Hematopoietic multipotent progenitor cell treated with erythropoietin and hydrocortisone succinate and interleukin-3 and kit ligand, for 6 days (in vitro differentiated cells): Measurements from ENCODE around the gene CRELD1.
"Not testable (repeated sequence)": the region's sequence is repeated elsewhere in the genome, so short reads cannot be mapped to it uniquely, and the experiment has no call there.

Experiments used
- DNase-seq: peaks from one replicate; pipeline ENCODE4 v3.0.0-alpha.2; 2015

The CRELD1 gene, protein sequence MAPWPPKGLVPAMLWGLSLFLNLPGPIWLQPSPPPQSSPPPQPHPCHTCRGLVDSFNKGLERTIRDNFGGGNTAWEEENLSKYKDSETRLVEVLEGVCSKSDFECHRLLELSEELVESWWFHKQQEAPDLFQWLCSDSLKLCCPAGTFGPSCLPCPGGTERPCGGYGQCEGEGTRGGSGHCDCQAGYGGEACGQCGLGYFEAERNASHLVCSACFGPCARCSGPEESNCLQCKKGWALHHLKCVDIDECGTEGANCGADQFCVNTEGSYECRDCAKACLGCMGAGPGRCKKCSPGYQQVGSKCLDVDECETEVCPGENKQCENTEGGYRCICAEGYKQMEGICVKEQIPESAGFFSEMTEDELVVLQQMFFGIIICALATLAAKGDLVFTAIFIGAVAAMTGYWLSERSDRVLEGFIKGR

DNA sequence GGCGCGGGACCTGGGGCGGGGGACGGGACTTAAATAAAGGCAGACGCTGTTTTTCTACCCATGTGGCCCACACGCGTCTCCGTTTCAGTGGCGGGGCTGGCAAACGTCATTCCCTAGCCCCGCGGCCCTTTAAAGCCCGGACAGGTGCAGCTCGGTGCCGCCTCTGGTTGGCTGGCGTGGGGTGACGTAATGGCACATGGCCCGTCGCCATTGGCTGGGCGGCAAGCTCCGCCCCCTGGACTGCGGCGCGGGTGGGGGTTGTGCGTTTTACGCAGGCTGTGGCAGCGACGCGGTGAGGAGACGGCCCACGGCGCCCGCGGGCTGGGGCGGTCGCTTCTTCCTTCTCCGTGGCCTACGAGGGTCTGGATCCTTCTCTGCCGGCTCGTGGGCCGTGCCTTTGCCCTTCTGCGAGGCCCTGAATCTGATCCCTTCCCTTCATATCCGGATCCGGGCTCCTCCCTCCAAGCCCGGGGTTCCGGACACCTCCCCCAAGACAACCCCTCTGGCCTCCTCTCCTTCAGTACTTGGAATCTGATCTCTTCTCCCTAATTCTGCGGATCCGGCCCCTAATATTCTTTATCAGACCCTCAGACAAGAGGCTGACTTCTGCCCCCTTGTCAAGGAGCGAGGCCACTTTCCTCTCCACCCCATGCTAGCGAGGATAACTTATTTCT, at the start of gene CRELD1:
TSS of gene CRELD1 (plus strand) at position 274 of the 674 bp plus-strand sequence. CDS start 605 bp downstream, outside the sequence.
- peak; percentile 98 for DNase-seq

- DNase-seq, result peak; percentile 68
Observed at GRCh38 chr3:9884555-9885165, 49.0 kb upstream of the CRELD1 start.

DNA sequence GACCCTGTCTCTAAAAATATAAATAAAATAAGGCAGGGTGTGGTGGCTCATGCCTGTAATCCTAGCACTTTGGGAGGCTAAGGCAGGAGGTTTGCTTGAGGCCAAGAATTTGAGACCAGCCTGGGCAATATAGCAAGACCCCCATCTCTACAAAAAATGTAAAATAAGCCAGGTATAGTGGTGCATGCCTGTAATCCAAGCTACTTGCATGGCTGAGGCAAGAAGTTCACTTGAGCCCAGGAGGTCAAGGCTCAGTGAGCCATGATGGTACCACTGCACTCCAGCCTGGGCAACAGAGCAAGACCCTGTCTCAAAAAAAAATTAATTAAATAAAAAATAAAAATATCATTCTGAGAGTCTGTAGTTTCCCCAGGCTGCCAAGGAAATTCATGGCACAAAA, 47.3 kb upstream of the CRELD1 start:
- DNase-seq, result no peak

- DNase-seq, result no peak
Observed at GRCh38 chr3:9887480-9887879, 46.2 kb upstream of the CRELD1 start.

- DNase-seq, result no peak
Observed at GRCh38 chr3:9888540-9888939, 45.1 kb upstream of the CRELD1 start.

DNA sequence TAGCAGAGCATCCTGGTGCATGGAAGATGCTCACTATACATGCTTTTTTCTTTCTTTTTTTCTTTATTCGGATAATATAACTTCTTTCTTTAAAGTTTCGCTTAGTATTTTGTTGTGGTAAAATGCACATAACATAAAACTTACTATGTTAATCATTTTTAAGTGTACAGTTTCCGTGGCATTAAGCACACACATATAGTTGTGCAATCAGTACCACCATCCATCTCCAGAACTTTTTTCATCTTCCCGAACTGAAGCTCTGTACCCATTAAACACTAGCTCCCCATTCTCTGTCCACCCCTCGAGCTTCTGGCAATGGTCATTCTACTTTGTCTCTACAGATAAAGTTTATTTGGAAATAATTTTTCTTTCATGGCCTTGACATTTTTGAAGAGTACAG, 44.2 kb upstream of the CRELD1 start:
- DNase-seq, result no peak

DNA sequence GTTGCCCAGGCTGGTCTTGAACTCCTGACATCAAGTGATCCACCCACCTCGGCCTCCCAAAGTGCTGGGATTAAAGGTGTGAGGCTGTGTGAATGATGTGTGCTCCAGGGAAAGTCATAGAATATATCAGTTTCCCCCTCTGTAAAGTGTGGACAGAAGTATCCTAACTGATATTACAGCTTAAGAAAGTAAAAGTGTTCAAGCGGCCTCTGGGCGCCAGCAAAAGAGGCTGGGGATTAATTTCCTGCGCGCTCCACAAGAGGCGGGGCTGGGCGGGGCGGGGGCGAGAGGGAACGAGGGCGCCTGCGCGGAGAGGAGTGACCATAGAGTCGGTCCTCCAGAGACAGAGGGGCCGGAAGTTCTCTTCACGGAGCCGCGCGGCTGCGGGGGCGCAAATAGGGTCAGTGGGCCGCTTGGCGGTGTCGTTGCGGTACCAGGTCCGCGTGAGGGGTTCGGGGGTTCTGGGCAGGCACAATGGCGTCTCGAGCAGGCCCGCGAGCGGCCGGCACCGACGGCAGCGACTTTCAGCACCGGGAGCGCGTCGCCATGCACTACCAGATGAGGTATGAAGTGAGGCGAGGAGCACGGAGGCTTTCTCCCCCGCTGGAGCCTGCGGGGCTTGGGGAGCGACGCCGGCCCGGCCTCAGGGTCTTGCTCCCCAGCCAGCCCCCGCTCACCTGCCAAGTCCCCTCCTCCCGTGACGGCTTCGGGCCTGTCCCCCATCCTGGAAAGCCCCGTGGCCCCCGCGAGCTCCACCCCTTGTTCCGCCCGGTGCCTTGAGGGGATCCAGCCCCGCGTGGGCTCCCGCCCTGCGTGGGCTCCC, 43.2 kb upstream of the CRELD1 start, which contains the start of gene JAGN1:
TSS of gene JAGN1 (plus strand) at position 362 of the 823 bp plus-strand sequence. CDS start at position 475, 113 bp downstream.
- peak; percentile 96 for DNase-seq

GRCh38 chr3:9891072-9891622, 42.5 kb upstream of the CRELD1 start:
- no peak for DNase-seq

- DNase-seq, result no peak
Observed at GRCh38 chr3:9893739-9894138, 39.9 kb upstream of the CRELD1 start.

- not testable (repeated sequence) for DNase-seq
Observed at GRCh38 chr3:9895715-9896114, 37.9 kb upstream of the CRELD1 start.

DNA sequence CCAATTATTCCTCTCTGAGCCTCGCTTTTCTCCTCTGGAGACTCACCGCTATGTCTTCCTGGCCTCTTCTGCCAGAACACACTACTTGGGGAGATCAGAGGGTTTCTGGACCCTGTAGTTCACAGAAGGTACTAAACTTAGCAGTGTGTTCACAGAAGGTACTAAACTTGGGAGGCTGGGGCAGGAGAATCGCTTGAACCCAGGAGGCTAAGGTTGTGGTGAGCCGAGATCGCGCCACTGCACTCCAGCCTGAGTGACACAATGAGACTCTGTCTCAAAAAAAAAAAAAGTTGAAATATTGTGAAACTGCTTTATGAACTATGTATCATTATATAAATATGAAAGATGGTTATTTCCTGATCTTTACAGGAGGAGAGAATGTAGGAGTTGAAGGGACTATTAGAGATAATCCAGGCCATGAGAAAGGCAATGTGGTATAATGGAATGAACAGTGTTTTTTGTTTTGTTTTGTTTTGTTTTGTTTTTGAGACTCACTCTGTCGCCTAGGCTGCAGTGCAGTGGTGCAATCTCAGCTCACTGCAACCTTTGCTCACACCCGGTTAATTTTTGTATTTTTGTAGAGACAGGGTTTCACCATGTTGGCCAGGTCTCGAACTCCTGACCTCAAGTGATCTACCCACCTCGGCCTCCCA, 36.8 kb upstream of the CRELD1 start:
- DNase-seq, result not testable (repeated sequence)

- DNase-seq, result peak; percentile 62
Observed at GRCh38 chr3:9897408-9898372, 35.9 kb upstream of the CRELD1 start.

GRCh38 chr3:9898467-9899241, 35.0 kb upstream of the CRELD1 start:
- DNase-seq, result peak; percentile 24

GRCh38 chr3:9899289-9899791, 34.3 kb upstream of the CRELD1 start:
- DNase-seq, result no peak

DNA sequence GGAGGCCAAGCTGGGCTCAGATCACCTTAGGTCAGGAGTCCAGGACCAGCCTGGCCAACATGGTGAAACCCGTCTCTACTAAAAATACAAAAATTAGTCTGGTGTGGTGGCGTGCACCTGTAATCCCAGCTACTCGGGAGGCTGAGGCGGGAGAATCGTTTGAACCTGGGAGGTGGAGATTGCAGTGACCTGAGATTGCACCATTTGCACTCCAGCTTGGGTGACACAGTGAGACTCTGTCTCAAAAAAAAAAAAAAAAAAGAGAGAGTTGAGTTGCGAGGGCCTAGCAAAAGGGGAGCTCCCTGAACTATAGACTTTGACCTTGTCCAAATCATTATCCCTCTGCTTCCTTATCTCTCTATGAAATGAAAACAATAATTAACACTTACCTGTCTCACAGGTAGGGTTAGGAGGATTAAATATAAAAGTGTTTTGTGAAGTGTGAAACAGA, 32.6 kb upstream of the CRELD1 start:
- not testable (repeated sequence) for DNase-seq

DNA sequence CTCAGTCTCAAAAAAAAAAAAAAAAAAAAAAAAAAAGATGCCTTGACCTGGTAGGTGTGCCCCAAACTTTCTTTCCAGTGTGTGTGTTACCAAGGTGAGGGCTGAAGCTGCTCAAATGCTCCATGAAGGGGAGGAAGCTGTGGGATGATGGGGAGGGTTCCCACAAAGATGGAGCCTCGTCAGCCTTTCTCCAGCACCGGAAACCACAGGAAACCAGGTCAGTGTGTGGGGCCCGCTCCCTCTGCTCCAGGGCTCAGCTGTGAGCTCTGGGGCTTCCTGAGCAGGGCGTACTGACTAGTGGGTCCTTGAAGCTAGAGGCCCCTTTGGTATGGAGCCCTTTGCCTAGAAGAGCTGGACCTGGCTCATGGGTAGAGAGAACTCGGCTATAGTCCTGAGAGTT, 31.7 kb upstream of the CRELD1 start:
- DNase-seq, result peak; percentile 46

- no peak for DNase-seq
Observed at GRCh38 chr3:9902372-9903237, 31.0 kb upstream of the CRELD1 start, which contains the start of gene IL17RE. Gene IL17RE, plus strand, starts transcription at chr3:9902848. Its CDS starts 85 bp downstream, at chr3:9902933.

- no peak for DNase-seq
Observed at GRCh38 chr3:9903238-9903624, 30.4 kb upstream of the CRELD1 start.
